Measurements from ENCODE around the gene DDX11. TPM values are rescaled to one million over a fixed set of nuclear protein-coding genes. Genes with fewer than 3 reads are reported as not detected.

Gene DDX11
- total RNA-seq (2022; extraction: Qiagen RNA extraction; ENCODE audit: low read depth), result 32.0 to 51.8 TPM (median 47.3 TPM) in 5 replicates

GRCh38 chr12:31073527-31074332 lies at the start of gene DDX11:
Gene DDX11, plus strand, starts transcription at chr12:31073860. Its CDS starts 4,534 bp downstream, at chr12:31078394.

Other genes with a start within 250 kb of the DDX11 start
- gene TSPAN11, start 147.1 kb upstream of the DDX11 start, total RNA-seq (2022; extraction: Qiagen RNA extraction; ENCODE audit: low read depth), result 0.04 to 0.16 TPM (median 0.08 TPM) in 4 of 5 replicates, not detected in the other

Data from A549 treated with ZK216348 at 1 μM for 4 hours (cell line).